Measurements from ENCODE around the gene ADCY7. TPM values are rescaled to one million over a fixed set of nuclear protein-coding genes. Genes with fewer than 3 reads are reported as not detected.

Gene ADCY7
- total RNA-seq, 4 donors from 2014 or later = 14.0 to 38.9 (median 21.4) TPM

GRCh38 chr16:50294955-50295354 lies 28.6 kb downstream of the ADCY7 start:
- DNase-seq (ENCODE audit: low spot score) (no peak), ATAC-seq (ENCODE audit: low FRiP score) (no peak)
- TF ChIP-seq, protein P1, sequence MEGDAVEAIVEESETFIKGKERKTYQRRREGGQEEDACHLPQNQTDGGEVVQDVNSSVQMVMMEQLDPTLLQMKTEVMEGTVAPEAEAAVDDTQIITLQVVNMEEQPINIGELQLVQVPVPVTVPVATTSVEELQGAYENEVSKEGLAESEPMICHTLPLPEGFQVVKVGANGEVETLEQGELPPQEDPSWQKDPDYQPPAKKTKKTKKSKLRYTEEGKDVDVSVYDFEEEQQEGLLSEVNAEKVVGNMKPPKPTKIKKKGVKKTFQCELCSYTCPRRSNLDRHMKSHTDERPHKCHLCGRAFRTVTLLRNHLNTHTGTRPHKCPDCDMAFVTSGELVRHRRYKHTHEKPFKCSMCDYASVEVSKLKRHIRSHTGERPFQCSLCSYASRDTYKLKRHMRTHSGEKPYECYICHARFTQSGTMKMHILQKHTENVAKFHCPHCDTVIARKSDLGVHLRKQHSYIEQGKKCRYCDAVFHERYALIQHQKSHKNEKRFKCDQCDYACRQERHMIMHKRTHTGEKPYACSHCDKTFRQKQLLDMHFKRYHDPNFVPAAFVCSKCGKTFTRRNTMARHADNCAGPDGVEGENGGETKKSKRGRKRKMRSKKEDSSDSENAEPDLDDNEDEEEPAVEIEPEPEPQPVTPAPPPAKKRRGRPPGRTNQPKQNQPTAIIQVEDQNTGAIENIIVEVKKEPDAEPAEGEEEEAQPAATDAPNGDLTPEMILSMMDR (IDR thresholded peaks at IDR 0.05) = no peak

DNA sequence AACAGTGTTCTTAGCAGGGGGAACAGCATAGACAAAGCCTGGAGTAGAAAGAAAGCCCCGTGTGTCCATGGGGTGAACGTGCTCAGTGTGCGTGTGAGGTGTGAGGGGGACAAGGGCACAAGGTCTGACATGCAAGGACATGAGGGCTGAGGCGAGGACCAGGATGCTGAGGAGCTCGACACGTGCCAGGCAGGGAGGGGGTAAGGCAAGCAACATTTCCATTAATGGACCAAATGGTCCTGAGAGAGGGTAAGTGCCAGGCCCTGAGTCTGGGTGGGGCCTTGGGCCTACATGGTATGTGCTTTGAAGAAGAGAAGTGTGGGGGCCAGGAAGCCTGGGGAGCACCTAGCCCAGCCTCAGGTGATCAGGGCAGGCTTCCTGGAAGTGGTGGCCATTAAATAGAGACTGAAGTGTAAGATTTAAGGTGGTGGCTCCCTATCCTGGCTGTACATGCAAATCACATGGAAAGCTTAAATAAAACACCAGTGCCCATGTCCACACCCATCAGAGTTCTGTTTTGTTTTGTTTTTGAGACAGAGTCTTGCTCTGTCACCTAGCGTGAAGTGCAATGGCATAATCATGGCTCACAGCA lies 29.3 kb downstream of the ADCY7 start:
- TF ChIP-seq, protein P1 (IDR thresholded peaks at IDR 0.05) = no peak
- ATAC-seq (ENCODE audit: low FRiP score) (no peak), DNase-seq (ENCODE audit: low spot score) (no peak)

DNA sequence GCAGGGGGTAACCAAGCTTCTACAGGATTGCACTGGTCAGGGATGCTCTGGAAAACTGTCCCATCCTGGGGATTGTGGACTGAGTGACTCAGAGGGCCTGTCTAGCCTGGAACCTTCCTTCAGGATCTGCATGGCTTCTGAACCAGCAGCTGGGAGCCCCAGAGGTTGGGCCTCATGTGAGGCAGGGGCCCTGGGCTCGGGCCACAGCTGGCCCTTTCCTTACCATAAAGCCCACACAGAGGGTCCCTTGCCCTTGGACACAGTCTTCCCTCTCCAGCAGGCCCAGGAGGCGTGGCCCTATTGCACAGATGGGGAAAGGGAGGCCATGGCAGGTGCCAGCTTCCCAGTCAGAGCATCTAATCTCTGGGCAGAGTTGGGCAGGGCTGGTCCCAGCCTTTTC lies 30.5 kb downstream of the ADCY7 start:
- TF ChIP-seq, protein P1 (IDR thresholded peaks at IDR 0.05) = no peak
- ATAC-seq (ENCODE audit: low FRiP score) (no peak), DNase-seq (ENCODE audit: low spot score) (no peak)

DNA sequence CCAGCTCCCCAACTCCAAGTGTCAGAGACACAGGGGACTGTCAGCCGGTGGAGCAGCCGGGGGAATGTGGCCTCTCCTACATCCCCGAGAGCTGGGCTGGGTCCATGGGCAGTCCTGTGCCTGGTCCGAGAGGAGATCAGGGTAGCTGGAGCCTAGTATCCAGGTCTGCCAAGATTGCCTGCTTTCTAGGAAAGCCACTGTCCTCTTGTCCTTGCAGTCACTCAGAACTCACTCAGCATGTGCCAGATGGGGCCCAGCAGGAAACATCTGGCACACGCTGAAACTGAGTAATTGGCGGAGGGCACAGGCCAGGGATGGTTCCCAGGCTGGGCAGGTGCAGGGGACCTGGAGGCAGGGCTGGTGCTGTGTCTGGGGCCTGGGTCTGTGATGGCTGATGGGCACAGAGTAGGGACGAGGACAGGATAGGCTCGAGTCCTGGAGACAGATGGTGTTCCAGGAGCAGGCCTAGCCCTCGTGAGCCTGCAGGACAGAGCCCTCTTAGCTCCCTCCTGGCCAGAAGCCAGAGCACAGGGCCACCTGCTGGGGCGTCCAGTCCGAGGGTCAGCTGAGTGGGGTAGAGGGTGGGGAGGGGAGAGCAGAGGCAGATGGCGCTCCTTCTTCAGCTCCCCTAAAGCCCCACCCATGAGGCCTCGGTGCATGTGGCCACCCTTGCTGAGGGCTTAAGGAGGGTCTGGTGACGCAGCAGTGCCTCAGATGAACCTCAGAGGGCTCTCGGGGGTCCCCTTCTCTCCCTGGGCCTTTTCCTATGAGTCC lies 31.1 kb downstream of the ADCY7 start:
- DNase-seq (ENCODE audit: low spot score) = no peak
- ATAC-seq (ENCODE audit: low FRiP score) = no peak
- TF ChIP-seq, protein P1 (IDR thresholded peaks at IDR 0.05) = no peak

DNA sequence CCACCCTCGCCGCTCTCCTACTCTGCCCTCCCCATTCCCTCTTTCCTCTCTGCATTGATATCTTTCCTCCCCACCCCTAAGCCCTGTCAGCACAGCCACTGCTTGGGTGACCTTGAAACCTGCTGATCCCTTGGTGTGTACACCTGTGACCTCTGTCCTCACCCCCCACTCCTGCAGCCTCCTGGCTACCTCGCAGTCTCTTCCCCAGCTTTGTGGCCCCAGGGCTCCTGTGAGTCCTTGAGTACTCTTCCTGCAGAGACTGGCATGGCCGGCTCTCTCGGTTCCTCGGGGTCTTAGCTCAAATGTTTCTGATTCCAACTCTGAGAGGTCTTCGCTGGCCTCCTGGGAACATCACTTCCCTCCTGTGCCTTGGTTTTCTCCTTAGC lies 31.7 kb downstream of the ADCY7 start:
- no peak for DNase-seq (ENCODE audit: low spot score)
- ATAC-seq (ENCODE audit: low FRiP score) = no peak
- TF ChIP-seq, protein P1 (IDR thresholded peaks at IDR 0.05) = no peak

- DNase-seq (ENCODE audit: low spot score) (no peak), ATAC-seq (ENCODE audit: low FRiP score) (no peak)
- TF ChIP-seq, protein P1 (IDR thresholded peaks at IDR 0.05) = no peak
Observed at GRCh38 chr16:50298591-50299507, 32.5 kb downstream of the ADCY7 start.

All from omental fat pad (tissue), 4 donors.